ENCODE measurements around the gene SREBF2.

Gene SREBF2

DNA sequence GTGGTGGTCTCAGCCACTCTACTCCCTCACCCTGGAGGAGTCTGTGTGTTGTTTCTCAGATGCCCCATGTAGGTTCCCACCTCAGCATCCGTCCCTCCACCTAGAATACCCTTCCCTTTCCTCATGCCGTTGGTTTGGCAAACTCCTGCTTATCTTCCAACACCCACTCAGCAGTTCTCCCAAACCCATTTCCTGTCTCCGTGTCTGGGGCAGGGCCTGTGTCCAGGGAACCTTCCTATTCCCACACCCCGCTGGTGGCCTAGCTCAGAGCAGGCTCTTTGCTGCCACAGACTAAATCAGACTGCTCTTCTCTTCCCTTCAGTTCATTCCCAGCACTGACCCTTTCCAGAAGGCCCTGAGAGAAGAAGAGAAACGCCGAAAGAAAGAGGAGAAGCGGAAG, 7.5 kb upstream of the SREBF2 start:
- Histone ChIP-seq H3K9ac (ENCODE audit: insufficient read length) (no peak overlapping the region), H3K27ac (no peak overlapping the region), H3K4me3 (no peak overlapping the region), H3K36me3 (ENCODE audit: insufficient read depth, low read length) (no peaks in the 10 kb centered on the region; the same call in 1 of the 2 replicates), H3K9me3 (ENCODE audit: low read depth, low read length) (no peaks in the 10 kb centered on the region)
- TF ChIP-seq EZH2 (IDR thresholded peaks at IDR 0.05) (no peak), POLR2AphosphoS5 (IDR thresholded peaks at IDR 0.05; ENCODE audit: borderline replicate concordance, low read depth, low read length) (no peak), FOXP2 (optimal IDR thresholded peaks at IDR 0.05; ENCODE audit: control extremely low read depth, extremely low read length, insufficient read depth) (no peak)
- DNase-seq (ENCODE audit: low read depth, low spot score) = no peak

DNA sequence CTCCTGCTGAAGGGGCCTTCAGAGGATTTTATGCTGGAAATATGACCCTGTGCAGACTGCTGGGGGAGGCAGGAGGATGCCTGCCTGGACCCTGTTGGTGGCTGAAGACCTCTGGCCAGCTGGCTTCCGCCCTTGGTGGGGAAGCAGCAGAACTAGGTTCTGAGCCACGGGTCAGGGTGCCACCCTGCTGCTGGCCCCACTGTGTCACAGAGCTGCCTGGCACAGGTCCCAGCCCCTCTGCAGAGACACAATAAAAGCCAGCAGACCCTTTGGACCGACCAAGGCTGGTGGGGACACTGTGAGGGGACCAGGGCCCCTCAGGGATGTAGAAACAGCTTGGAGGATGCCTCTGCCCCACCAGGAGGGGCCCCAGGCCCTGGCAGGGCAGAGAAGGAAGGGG, 6.9 kb upstream of the SREBF2 start:
- no peak overlapping the region for H3K4me3 ChIP-seq
- no peak for DNase-seq (ENCODE audit: low read depth, low spot score)
- H3K27ac ChIP-seq = no peak overlapping the region
- TF ChIP-seq POLR2AphosphoS5 (IDR thresholded peaks at IDR 0.05; ENCODE audit: borderline replicate concordance, low read depth, low read length) (no peak), EZH2 (IDR thresholded peaks at IDR 0.05) (no peak), FOXP2 (optimal IDR thresholded peaks at IDR 0.05; ENCODE audit: control extremely low read depth, extremely low read length, insufficient read depth) (no peak)
- no peaks in the 10 kb centered on the region; the same call in 1 of the 2 replicates for H3K36me3 ChIP-seq (ENCODE audit: insufficient read depth, low read length)
- no peak overlapping the region for H3K9ac ChIP-seq (ENCODE audit: insufficient read length)
- H3K9me3 ChIP-seq (ENCODE audit: low read depth, low read length) = no peaks in the 10 kb centered on the region

DNA sequence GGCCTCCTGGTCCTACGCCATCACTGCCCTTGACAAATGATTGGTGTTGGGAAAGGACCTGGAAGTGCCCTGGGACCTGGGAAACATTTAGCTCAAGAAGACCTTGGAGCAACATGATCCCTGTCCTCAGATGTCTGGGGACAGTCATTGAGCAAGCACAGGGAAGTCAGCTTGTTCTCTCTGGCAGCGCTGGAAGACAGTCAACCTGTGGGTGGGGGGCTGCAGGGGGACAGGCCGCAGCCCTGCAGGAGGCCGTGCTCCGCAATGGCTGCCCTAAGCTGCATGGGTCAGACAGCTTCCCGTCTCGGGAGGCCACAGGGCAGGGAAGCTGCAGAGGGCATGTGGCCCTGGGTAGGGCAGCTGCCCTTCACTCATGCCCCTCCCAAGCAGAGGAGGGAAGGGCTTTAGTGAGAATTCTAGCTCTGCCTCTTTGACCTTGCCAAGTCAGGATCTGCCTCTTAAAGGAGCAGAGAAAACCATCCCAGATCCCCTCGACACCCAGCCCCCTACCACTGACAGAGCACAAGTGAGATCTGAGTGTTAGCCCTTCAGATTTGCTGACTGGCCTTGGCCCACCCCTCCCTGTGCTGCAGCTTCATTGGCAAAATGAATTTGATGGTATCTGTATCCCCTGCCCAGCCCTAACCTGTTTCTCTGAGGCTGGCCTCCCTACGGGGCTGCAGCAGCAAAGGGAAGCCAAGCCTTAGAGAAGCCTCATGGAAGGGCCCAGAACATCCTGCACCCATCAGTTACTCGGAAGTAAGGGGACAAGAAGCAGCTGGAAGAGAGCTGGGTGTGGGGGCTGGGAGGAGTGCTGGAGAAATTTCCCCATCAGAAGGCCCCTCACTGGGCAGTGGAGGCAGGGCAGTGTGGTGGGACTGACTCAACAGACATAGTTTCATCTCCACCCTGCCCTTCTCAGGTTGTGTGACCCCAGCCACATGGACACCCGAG, 6.2 kb upstream of the SREBF2 start:
- no peaks in the 10 kb centered on the region for H3K9me3 ChIP-seq (ENCODE audit: low read depth, low read length)
- H3K36me3 ChIP-seq (ENCODE audit: insufficient read depth, low read length) = peaks cover 2% of the 10 kb centered on the region
- TF ChIP-seq EZH2 (IDR thresholded peaks at IDR 0.05) (no peak), POLR2AphosphoS5 (IDR thresholded peaks at IDR 0.05; ENCODE audit: borderline replicate concordance, low read depth, low read length) (no peak), FOXP2 (optimal IDR thresholded peaks at IDR 0.05; ENCODE audit: control extremely low read depth, extremely low read length, insufficient read depth) (no peak)
- peak overlapping the region; percentile 56; the same call in 1 of the 2 replicates for H3K27ac ChIP-seq
- no peak for DNase-seq (ENCODE audit: low read depth, low spot score)
- no peak overlapping the region for H3K9ac ChIP-seq (ENCODE audit: insufficient read length)
- no peak overlapping the region for H3K4me3 ChIP-seq

DNA sequence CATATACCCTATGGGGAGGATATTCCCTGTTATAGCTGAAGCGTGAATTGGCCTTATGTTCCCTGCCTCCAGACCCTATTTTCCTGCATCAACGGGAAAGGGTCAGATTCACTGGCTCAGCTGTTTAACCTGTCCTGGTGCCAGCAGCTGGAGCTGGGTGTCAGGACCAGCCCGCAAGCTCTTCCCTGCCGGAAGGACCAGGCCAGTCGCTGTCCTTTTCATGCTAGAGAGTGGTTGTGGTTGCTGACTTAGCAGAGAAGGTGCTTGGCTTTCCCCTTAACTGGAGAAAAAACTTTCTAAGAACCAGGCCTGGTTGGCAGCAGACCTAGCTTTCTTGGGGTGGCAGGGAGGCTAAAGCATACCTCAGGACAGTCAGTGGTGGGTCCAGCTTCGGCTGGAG, 5.2 kb upstream of the SREBF2 start:
- Histone ChIP-seq H3K27ac (peak overlapping the region; percentile 56), H3K36me3 (ENCODE audit: insufficient read depth, low read length) (peaks cover 11% of the 10 kb centered on the region), H3K4me3 (no peak overlapping the region), H3K9me3 (ENCODE audit: low read depth, low read length) (no peaks in the 10 kb centered on the region), H3K9ac (ENCODE audit: insufficient read length) (no peak overlapping the region)
- TF ChIP-seq EZH2 (IDR thresholded peaks at IDR 0.05) (no peak), POLR2AphosphoS5 (IDR thresholded peaks at IDR 0.05; ENCODE audit: borderline replicate concordance, low read depth, low read length) (no peak), FOXP2 (optimal IDR thresholded peaks at IDR 0.05; ENCODE audit: control extremely low read depth, extremely low read length, insufficient read depth) (no peak)
- no peak for DNase-seq (ENCODE audit: low read depth, low spot score)

DNA sequence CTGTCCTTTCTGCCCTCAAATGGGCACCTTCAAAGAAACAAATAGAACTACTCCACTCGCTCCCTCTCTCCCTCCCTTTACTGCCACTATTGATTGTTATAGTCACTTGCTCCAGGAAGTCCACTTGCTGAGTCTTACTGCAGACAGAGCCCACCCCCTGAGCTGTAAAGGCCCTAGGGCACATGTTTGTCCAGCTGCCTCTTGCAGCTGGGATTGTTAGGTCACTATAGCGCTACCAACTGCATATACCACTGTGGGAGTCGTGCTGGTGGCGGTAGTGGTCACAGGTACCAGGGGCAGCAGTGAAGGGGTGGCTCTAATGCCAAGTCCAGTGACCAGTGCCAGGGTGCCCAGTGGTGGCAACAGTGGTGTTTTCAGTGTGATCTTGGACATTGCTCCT, 4.4 kb upstream of the SREBF2 start:
- peak overlapping the region; percentile 56; the same call in 1 of the 2 replicates for H3K27ac ChIP-seq
- H3K9me3 ChIP-seq (ENCODE audit: low read depth, low read length) = no peaks in the 10 kb centered on the region
- H3K36me3 ChIP-seq (ENCODE audit: insufficient read depth, low read length) = peaks cover 11% of the 10 kb centered on the region
- no peak for DNase-seq (ENCODE audit: low read depth, low spot score)
- no peak overlapping the region for H3K9ac ChIP-seq (ENCODE audit: insufficient read length)
- TF ChIP-seq FOXP2 (optimal IDR thresholded peaks at IDR 0.05; ENCODE audit: control extremely low read depth, extremely low read length, insufficient read depth) = no peak
- no peak for TF ChIP-seq EZH2 (IDR thresholded peaks at IDR 0.05)
- TF ChIP-seq POLR2AphosphoS5 (IDR thresholded peaks at IDR 0.05; ENCODE audit: borderline replicate concordance, low read depth, low read length) = no peak
- H3K4me3 ChIP-seq = no peak overlapping the region

DNA sequence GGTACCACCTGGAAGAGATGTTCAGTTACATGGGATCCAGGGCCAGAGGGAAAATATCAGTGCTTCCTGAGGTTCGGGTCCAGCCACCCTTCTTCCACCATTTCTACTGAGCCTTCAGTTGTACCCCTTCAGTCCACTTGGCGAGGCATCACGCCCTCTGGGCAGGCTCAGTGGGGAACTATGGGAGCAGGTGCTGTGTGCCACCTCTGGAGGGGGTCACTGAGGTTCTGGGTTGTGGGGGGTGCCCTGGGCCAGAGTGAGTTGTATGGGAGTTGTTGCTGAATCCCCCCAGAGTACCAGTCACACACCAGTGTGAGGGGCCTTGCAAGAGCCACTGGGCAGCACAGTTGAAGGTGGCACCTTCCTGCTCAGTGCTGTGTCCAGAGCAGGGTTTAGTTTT, 2.7 kb upstream of the SREBF2 start:
- DNase-seq (ENCODE audit: low read depth, low spot score) = no peak
- Histone ChIP-seq H3K9me3 (ENCODE audit: low read depth, low read length) (no peaks in the 10 kb centered on the region), H3K27ac (peak overlapping the region; percentile 22), H3K4me3 (no peak overlapping the region), H3K9ac (ENCODE audit: insufficient read length) (no peak overlapping the region), H3K36me3 (ENCODE audit: insufficient read depth, low read length) (peaks cover 18% of the 10 kb centered on the region)
- TF ChIP-seq FOXP2 (optimal IDR thresholded peaks at IDR 0.05; ENCODE audit: control extremely low read depth, extremely low read length, insufficient read depth) = no peak
- TF ChIP-seq POLR2AphosphoS5 (IDR thresholded peaks at IDR 0.05; ENCODE audit: borderline replicate concordance, low read depth, low read length) = 0 out of 2 replicates have a peak, but pooled peaks have one; percentile 16
- no peak for TF ChIP-seq EZH2 (IDR thresholded peaks at IDR 0.05)

DNA sequence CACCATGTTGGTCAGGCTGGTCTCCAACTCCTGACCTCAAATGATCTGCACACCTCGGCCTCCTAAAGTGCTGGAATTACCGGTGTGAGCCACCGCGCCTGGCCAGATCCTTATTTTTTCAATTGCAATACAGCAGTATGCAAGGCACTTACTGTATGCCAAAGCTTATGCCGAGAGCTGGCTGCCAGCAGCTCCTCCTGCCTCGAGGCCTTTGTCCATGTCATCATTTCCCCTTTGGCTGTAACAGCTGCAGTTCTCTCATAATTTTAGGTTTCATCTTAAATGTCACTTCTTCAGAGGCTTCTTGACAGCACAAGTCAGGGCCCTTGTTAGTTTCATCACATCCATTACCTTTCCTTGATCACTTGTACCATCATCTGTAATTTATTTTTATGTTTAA, 1.5 kb upstream of the SREBF2 start:
- Histone ChIP-seq H3K27ac (peak overlapping the region; percentile 100), H3K36me3 (ENCODE audit: insufficient read depth, low read length) (peaks cover 28% of the 10 kb centered on the region), H3K9ac (ENCODE audit: insufficient read length) (no peak overlapping the region), H3K9me3 (ENCODE audit: low read depth, low read length) (no peaks in the 10 kb centered on the region), H3K4me3 (no peak overlapping the region)
- no peak for TF ChIP-seq FOXP2 (optimal IDR thresholded peaks at IDR 0.05; ENCODE audit: control extremely low read depth, extremely low read length, insufficient read depth)
- no peak for TF ChIP-seq EZH2 (IDR thresholded peaks at IDR 0.05)
- TF ChIP-seq POLR2AphosphoS5 (IDR thresholded peaks at IDR 0.05; ENCODE audit: borderline replicate concordance, low read depth, low read length) = no peak
- DNase-seq (ENCODE audit: low read depth, low spot score) = no peak

DNA sequence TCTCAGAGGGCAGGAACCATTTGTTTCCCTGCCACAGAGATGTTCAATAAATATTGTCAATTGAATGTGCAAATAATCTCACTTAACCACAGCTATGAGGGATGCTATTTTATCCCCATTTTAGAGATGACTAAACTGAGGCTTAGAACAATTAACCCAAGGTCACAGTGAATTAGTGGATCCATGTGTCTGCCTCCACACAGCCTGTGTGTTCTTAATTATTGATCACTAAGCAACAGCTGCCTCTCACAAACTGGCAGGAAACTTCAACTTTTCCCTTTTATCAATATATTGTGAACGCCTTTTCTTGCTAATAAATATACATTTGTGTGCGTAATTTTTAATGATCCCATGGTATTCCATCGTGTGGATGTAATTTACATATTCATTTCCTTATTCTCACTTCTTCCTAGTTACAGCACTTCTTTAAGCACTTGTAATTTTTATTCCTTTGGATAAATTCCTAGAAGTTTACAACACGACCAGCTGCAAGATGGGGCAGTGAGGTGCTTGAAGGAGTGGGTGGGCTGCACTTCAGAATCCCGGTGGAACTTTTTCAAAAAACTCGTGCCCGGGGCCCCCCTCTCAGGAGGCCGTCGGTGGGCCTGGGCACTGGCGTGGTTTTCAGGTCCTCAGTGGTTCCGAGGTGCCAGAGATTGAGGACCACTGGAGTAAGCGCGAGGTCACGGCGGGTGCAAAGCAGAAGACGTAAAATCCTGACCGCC, 915 bp upstream of the SREBF2 start:
- no peak for DNase-seq (ENCODE audit: low read depth, low spot score)
- Histone ChIP-seq H3K36me3 (ENCODE audit: insufficient read depth, low read length) (peaks cover 34% of the 10 kb centered on the region), H3K4me3 (peak overlapping the region; percentile 91), H3K9me3 (ENCODE audit: low read depth, low read length) (no peaks in the 10 kb centered on the region), H3K9ac (ENCODE audit: insufficient read length) (peak overlapping the region; percentile 93), H3K27ac (peak overlapping the region; percentile 100)
- TF ChIP-seq FOXP2 (optimal IDR thresholded peaks at IDR 0.05; ENCODE audit: control extremely low read depth, extremely low read length, insufficient read depth) = no peak
- TF ChIP-seq EZH2 (IDR thresholded peaks at IDR 0.05) = no peak
- TF ChIP-seq POLR2AphosphoS5 (IDR thresholded peaks at IDR 0.05; ENCODE audit: borderline replicate concordance, low read depth, low read length) = no peak

Measured in SK-N-MC (cell line).